GM23248 (cell line): ENCODE measurements around the gene SLC35D2. TPM values are rescaled to one million over a fixed set of nuclear protein-coding genes. Genes with fewer than 3 reads are reported as not detected.
"Not testable (repeated sequence)": the region's sequence is repeated elsewhere in the genome, so short reads cannot be mapped to it uniquely, and the experiment has no call there.

Source experiments
- DNase-seq: peaks from one replicate; pipeline ENCODE4 v3.0.0-alpha.2; 2015
- H2AFZ ChIP-seq: fragments of 200-600 bp; sonication (generic); 2 replicates; pipeline ENCODE4 v1.6.1; 2016; ENCODE audit warnings: antibody characterized with exemption
- H3F3A ChIP-seq: fragments of 200-600 bp; sonication (generic); 2 replicates; pipeline ENCODE4 v1.6.1; 2016; ENCODE audit warnings: mild to moderate bottlenecking, antibody characterized with exemption, mixed run types; ENCODE audit not compliant: insufficient read depth
- H3K27ac ChIP-seq: fragments of 200-600 bp; sonication (generic); 2 replicates; pipeline ENCODE4 v1.5.1; 2016; ENCODE audit warnings: mild to moderate bottlenecking
- H3K27me3 ChIP-seq: fragments of 200-600 bp; sonication (generic); replicated peaks from 2 replicates; pipeline ENCODE4 v1.6.1; 2016; ENCODE audit warnings: mild to moderate bottlenecking; ENCODE audit not compliant: insufficient read depth
- H3K36me3 ChIP-seq: fragments of 200-600 bp; sonication (generic); 2 replicates; pipeline ENCODE4 v1.6.1; 2016; ENCODE audit warnings: low read depth, mild to moderate bottlenecking
- H3K4me1 ChIP-seq: fragments of 200-600 bp; sonication (generic); 2 replicates; pipeline ENCODE4 v1.6.1; 2016; ENCODE audit warnings: mild to moderate bottlenecking; ENCODE audit not compliant: insufficient read depth
- H3K4me2 ChIP-seq: fragments of 200-600 bp; sonication (generic); one replicate; pipeline ENCODE4 v1.6.1; 2016; ENCODE audit warnings: mild to moderate bottlenecking; ENCODE audit not compliant: unreplicated experiment
- H3K4me3 ChIP-seq: fragments of 200-600 bp; sonication (generic); 2 replicates; pipeline ENCODE4 v1.5.1; 2016; ENCODE audit warnings: mild to moderate bottlenecking
- H3K79me2 ChIP-seq: fragments of 200-600 bp; sonication (generic); 2 replicates; pipeline ENCODE4 v1.6.1; 2016; ENCODE audit warnings: mild to moderate bottlenecking; ENCODE audit not compliant: insufficient read depth
- H3K9ac ChIP-seq: fragments of 200-600 bp; sonication (generic); 2 replicates; pipeline ENCODE4 v1.6.1; 2016; ENCODE audit warnings: mild to moderate bottlenecking
- H3K9me2 ChIP-seq: fragments of 200-600 bp; sonication (generic); 2 replicates; pipeline ENCODE4 v1.6.1; 2016; ENCODE audit warnings: mixed run types, mild to moderate bottlenecking, moderate library complexity; ENCODE audit not compliant: insufficient read depth
- H3K9me3 ChIP-seq: fragments of 200-600 bp; sonication (generic); one replicate; pipeline ENCODE4 v1.6.1; 2017; ENCODE audit warnings: low read depth
- H4K20me1 ChIP-seq: fragments of 200-600 bp; sonication (generic); 2 replicates; pipeline ENCODE4 v1.6.0; 2016; ENCODE audit not compliant: insufficient read depth
- EZH2 ChIP-seq: fragments of 200-600 bp; sonication (generic); IDR thresholded peaks from 2 replicates; pipeline ENCODE4 v1.6.1; 2018; ENCODE audit warnings: antibody characterized with exemption, mild to moderate bottlenecking; ENCODE audit not compliant: insufficient read depth, poor library complexity, severe bottlenecking
- EZH2phosphoT487 ChIP-seq: fragments of 200-600 bp; sonication (generic); IDR thresholded peaks from 2 replicates; pipeline ENCODE4 v1.6.1; 2018; ENCODE audit warnings: antibody characterized with exemption, moderate library complexity, mild to moderate bottlenecking, low read depth; ENCODE audit not compliant: insufficient read depth
- WGBS, 2 experiments: methylation state at CpG; one replicate each; pipeline ENCODE4 v1.1.6; 2015 to 2017; ENCODE audit warnings: low lambda C conversion rate in 2 of 2, low coverage in 1 of 2; ENCODE audit errors: missing lambda C conversion rate in 2 of 2; 5-methylcytosine and 5-hydroxymethylcytosine counted together
- in situ Hi-C: fragments of 300-500 bp; cut with MboI; formaldehyde crosslinking; loops from 2 replicates; pipeline ENCODE4 v1.15.0; 2020
- polyA plus RNA-seq: library from polyadenylated mRNA; unstranded; fragments of >200 nt; fragmentation: Nextera tagmentation; extraction: Ambion mirVana; gene quantifications from 2 replicates; pipeline ENCODE4 v1.2.1, GENCODE V29; 2016
- total RNA-seq: library from RNA; depleted of rRNA; stranded (reverse); fragments of >200 nt; shearing (Covaris generic); gene quantifications from 2 replicates; pipeline ENCODE4 v1.2.3, GENCODE V29; 2014

Gene SLC35D2
- total and polyA plus RNA-seq, 2 experiments from 2014 or later = 8.0 to 12.3 TPM

DNA sequence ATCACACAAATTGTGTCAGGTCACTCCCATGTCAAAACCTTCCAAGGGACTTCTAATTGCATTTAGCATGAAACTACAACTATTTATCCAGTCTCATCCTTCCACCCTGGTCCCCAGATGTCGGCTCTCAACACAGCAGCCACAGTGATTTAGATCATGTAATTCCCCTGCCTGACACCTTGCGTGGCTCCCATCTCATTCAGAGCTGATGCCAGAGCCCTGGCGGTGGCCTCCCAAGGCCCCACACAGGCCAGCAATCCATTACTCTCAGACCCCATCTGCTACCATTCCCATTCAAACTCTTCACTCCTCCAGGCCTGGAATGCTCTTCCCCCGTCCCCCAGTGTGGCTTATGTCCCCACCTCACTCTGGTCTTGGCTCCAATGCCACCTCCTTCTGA lies 2.4 kb downstream of the SLC35D2 start:
- DNase-seq = no peak
- WGBS, 2 experiments = 83 to 88% methylated on average over 4 of the region's 4 CpGs
- Histone ChIP-seq H3K79me2 (peaks cover 12% of the 10 kb centered on the region), H3K9me2 (no peaks in the 10 kb centered on the region), H3K27ac (no peak overlapping the region), H3K9me3 (no peaks in the 10 kb centered on the region), H3K4me1 (peaks cover 6% of the 10 kb centered on the region), H4K20me1 (no peaks in the 10 kb centered on the region; the same call in 1 of the 2 replicates), H3K27me3 (no peaks in the 10 kb centered on the region), H3K4me2 (no peak overlapping the region), H3K4me3 (no peak overlapping the region), H3K9ac (no peak overlapping the region), H3K36me3 (no peaks in the 10 kb centered on the region), H2AFZ (no peak overlapping the region), H3F3A (peaks cover 12% of the 10 kb centered on the region)
- in situ Hi-C loops = no loop called here
- TF ChIP-seq EZH2 = no peak
- TF ChIP-seq EZH2phosphoT487 = no peak

DNA sequence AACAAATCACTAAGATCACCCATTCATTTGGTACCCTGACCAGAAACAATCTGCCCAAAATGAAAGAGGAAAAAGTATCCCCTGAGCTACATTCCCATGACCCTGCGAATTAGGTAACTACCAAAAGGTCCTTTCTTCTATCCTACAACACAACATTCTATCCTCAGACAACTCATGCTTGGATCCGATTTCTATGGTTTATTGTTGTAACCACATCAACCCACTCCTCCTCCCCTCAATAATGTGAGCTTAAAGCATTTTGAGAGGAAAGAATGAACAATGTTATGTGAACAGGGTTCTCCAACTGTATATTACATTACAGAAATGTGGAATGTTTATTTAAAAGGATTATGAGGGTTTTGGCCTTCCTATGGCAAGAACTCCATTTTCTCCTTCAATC lies 4.0 kb downstream of the SLC35D2 start:
- no peak overlapping the region for H3K4me3 ChIP-seq
- no peaks in the 10 kb centered on the region for H3K9me2 ChIP-seq
- TF ChIP-seq EZH2phosphoT487 = no peak
- TF ChIP-seq EZH2 = no peak
- no peaks in the 10 kb centered on the region for H3K36me3 ChIP-seq
- no peaks in the 10 kb centered on the region for H3K27me3 ChIP-seq
- H3K79me2 ChIP-seq = peaks cover 12% of the 10 kb centered on the region
- in situ Hi-C loops = no loop called here
- peaks cover 12% of the 10 kb centered on the region for H3F3A ChIP-seq
- H3K27ac ChIP-seq = no peak overlapping the region
- H4K20me1 ChIP-seq = no peaks in the 10 kb centered on the region; the same call in 1 of the 2 replicates
- no peak overlapping the region for H2AFZ ChIP-seq
- peaks cover 6% of the 10 kb centered on the region for H3K4me1 ChIP-seq
- H3K4me2 ChIP-seq = no peak overlapping the region
- no peak for DNase-seq
- WGBS, 2 experiments = 95 to 97% methylated on average over 2 of the region's 2 CpGs
- no peak overlapping the region for H3K9ac ChIP-seq
- H3K9me3 ChIP-seq = no peaks in the 10 kb centered on the region

DNA sequence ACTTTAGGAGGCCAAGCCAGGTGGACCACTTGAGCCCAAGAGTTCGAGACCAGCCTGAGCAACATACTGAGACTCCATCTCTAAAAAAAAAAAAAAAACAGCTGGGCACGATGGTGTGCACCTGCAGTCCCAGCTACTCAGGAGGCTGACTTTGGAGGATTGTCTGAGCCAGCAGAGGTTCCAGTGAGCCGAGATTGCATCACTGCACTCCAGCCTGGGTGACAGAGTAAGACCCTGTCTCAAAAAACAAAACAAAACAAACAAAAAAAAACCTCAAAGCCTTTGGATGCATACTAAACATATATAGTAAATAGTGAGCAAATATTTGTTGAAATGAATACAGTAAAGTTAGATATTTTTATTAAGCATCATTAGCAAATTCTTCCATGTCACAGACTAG lies 5.3 kb downstream of the SLC35D2 start:
- no peaks in the 10 kb centered on the region; the same call in 1 of the 2 replicates for H4K20me1 ChIP-seq
- no peaks in the 10 kb centered on the region for H3K36me3 ChIP-seq
- H3K4me1 ChIP-seq = peaks cover 6% of the 10 kb centered on the region
- H3K9me3 ChIP-seq = no peaks in the 10 kb centered on the region
- H3K79me2 ChIP-seq = peaks cover 12% of the 10 kb centered on the region
- H3K9me2 ChIP-seq = no peaks in the 10 kb centered on the region
- no peak for DNase-seq
- H3K27ac ChIP-seq = no peak overlapping the region
- H3K4me2 ChIP-seq = no peak overlapping the region
- H3K9ac ChIP-seq = no peak overlapping the region
- H3K27me3 ChIP-seq = no peaks in the 10 kb centered on the region
- in situ Hi-C loops = no loop called here
- TF ChIP-seq EZH2phosphoT487 (no peak), EZH2 (no peak)
- no peak overlapping the region for H2AFZ ChIP-seq
- no peak overlapping the region for H3K4me3 ChIP-seq
- WGBS, 2 experiments = 95 to 98% methylated on average over 3 of the region's 3 CpGs
- peaks cover 12% of the 10 kb centered on the region for H3F3A ChIP-seq

DNA sequence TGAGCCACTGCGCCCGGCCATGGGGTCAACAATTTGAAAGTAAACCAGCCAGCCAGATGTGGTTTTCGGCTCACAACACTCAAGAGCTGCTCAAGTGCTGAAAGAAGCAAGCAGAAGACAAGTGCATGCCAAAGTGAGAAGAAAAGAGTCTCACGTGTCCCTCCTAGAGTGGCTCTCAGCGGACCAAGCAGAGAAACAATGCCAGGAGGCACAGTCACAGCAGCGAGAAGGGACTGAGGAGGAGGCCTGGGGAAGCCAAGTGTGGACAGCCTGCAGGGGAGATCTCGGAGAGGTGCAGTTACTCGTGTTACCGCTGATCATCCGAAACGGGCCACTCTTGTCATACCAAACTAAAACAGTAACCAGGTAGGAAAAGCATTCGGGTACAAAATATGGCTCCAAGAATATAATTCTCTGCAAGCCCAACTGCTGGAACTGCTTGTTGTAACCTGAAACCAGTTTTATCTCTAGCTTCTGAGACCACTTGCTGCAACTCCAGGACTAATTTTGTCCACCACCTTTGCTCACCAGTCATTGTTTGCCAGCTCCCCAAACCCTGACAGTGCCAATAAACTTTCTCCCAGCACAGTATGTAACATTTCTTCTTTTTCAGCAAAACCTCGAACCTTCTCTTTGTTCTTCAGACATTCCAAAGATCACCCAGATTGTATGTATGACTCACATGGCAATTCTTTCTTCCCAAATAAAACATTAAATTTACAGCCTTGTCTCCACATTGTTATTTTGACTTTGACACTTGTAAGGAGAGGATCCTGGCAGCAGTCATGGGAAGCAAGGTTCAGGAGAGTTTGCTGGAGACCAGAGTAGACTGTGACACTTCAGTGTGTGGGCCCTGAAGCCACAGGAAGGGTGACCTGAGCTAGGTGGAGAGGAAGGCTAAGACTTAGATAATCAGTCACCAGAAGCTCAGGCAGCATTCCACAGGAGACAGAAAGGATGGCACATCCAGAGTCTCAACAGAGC lies 6.3 kb downstream of the SLC35D2 start:
- Histone ChIP-seq H3K27ac (no peak overlapping the region), H3K4me1 (peaks cover 6% of the 10 kb centered on the region), H3K9me3 (no peaks in the 10 kb centered on the region), H3K4me2 (no peak overlapping the region), H2AFZ (no peak overlapping the region), H3K9me2 (no peaks in the 10 kb centered on the region), H3F3A (peaks cover 12% of the 10 kb centered on the region), H3K36me3 (no peaks in the 10 kb centered on the region), H3K79me2 (peaks cover 12% of the 10 kb centered on the region), H3K9ac (no peak overlapping the region), H3K27me3 (no peaks in the 10 kb centered on the region), H3K4me3 (no peak overlapping the region), H4K20me1 (no peaks in the 10 kb centered on the region; the same call in 1 of the 2 replicates)
- peak; percentile 44 for DNase-seq
- 85 to 88% methylated on average over 13 of the region's 13 CpGs for WGBS, 2 experiments
- in situ Hi-C loops = no loop called here
- no peak for TF ChIP-seq EZH2
- TF ChIP-seq EZH2phosphoT487 = no peak

DNA sequence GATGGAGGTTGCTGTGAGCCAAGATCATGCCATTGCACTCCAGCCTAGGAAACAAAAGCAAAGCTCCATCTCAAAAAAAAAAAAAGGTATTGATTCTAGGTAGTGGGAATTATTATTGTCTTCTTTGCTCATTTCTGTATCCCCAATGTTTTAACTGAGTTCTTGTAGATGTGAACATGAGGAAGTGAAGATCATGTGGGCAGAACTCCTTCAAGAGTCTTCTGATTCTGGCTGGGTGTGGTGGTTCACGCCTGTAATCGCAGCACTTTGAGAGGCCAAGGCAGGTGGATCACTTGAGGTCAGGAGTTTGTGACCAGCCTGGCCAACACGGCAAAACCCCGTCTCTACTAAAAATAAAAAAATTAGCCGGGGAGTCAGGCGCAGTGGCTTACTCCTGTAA lies 8.0 kb downstream of the SLC35D2 start:
- H3K4me2 ChIP-seq, DNase-seq, H3K4me3 ChIP-seq, H3K9me3 ChIP-seq, H3K79me2 ChIP-seq, H4K20me1 ChIP-seq, H3K36me3 ChIP-seq, H3K27me3 ChIP-seq, H3K9ac ChIP-seq, H3K4me1 ChIP-seq, H3K27ac ChIP-seq, in situ Hi-C loops, H2AFZ ChIP-seq, H3K9me2 ChIP-seq: not testable (repeated sequence)
- peaks cover 12% of the 10 kb centered on the region for H3F3A ChIP-seq
- 98 to 99% methylated on average over 6 of the region's 6 CpGs for WGBS, 2 experiments
